HG02938 (cell line): ENCODE results near the gene PRKD2.

ENCODE experiments used
- ATAC-seq: cut with Tn5 transposase; IDR thresholded peaks from one replicate; pipeline ENCODE4 v1.9.1; 2021; ENCODE audit warnings: mild to moderate bottlenecking, moderate library complexity; ENCODE audit not compliant: unreplicated experiment

Gene PRKD2

GRCh38 chr19:46742926-46743480 lies 26.1 kb upstream of the PRKD2 start:
- no peak for ATAC-seq

GRCh38 chr19:46741447-46741846 lies 24.5 kb upstream of the PRKD2 start:
- ATAC-seq, result no peak

GRCh38 chr19:46739290-46739771 lies 22.4 kb upstream of the PRKD2 start:
- ATAC-seq, result no peak

- no peak for ATAC-seq
These were observed 20.9 kb upstream of the PRKD2 start for GRCh38 chr19:46737761-46738171.

- ATAC-seq, result no peak
These were observed 20.4 kb upstream of the PRKD2 start for GRCh38 chr19:46737298-46737654.

DNA sequence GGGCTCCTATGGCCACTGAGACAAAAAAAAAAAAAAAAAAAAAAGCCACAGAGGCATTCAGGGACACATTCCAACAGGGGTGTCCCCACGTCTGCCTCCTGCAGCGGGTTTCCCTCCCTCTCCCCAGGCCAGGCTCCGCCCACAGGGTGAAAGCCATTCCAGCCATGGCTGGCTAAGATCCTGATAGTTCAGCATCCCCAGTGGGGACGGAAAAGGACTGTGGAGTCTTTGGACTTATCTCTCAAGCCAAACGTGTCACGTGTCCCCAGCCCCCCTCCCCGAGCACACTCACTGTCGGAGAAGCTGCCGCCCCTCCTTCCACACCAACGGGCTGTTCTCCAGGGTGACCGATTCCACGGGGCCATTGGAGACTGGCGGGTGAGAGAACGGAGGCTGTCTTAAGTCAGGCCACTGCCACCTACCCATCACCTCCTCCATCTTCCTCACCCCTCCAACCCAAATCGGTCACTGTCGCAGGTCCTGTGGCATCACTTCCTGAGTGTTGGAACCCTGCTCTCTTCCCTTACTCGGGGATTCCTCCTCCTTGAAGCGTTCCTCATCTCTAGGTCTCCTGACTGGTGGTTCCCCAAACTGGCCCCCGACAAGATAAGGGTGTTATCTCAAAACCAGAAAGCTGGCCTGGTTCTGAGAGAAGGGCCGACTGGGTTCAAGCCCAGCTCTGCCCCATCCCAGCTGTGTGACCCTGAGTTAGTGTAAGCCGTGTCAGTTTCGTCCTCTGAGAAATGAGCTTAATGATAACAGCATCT lies 19.8 kb upstream of the PRKD2 start:
- no peak for ATAC-seq

DNA sequence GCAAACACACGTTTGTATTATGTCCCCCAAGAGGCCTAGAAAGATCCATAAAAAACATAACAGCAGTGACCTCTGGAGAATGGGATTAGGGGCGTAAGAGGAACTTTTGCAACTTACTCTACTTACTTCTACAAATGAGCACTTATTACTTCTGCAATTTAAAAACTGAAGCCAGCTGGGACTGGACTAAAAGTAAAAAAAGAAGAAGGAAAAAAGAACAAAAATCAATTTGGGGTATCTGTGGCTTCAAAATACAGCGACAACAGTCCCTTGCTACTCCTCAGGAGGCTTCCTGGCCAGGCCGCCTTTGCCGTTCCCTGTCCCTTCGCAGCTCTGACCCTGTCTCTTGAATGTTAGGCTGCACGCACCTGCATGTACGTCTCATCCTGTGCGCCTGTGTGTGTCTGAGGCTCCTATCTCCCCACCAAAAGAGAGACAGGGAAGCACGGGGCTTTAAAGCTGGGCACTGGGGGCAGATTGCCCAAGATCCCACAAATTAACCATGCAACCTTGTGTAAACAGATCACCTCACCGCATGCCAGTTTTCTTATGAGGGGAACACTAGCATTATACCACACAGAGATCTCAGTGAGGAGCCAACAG lies 16.9 kb upstream of the PRKD2 start:
- ATAC-seq, result no peak

- no peak for ATAC-seq
These were observed 16.2 kb upstream of the PRKD2 start for GRCh38 chr19:46732966-46733689.

DNA sequence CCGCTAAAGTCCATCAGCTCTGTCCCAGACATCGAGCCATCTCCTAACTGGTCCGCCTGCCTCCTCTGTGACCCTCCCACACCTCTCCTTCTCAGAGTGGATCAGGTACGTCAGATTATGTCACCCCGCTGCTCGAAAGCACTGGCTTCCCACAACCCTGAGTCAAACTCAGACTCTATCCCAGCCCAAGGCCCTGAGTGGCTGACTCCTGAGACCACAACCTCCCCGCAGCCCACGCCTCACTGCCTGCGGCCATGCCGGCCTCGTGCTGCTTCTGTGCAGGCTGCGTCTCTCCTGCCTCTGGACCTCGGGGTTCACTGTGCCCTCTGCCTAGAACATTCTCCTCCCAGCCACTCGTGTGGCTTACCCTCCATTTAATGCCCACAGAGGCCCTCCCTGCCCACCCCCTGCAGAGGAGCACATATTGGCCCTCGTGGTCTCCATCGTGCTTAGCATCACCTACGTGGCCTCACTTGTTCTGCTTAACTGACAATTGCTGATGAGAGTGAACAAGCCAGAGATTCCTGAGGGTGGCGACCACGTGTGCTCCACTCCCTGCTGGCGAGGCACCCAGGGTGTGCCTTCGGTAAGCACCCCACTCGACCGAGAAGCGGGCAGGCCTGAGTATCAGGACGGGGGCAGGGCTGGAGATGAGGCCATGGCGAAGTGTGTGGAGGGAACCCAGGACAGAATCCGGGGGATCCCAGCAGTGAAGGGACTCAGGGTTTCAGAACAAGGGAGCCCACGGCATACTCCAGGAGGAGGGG lies 15.4 kb upstream of the PRKD2 start:
- no peak for ATAC-seq

- no peak for ATAC-seq
These were observed 14.7 kb upstream of the PRKD2 start for GRCh38 chr19:46731584-46731983.

- no peak for ATAC-seq
These were observed 14.1 kb upstream of the PRKD2 start for GRCh38 chr19:46731007-46731501.

GRCh38 chr19:46730595-46730994 lies 13.7 kb upstream of the PRKD2 start:
- ATAC-seq, result no peak

DNA sequence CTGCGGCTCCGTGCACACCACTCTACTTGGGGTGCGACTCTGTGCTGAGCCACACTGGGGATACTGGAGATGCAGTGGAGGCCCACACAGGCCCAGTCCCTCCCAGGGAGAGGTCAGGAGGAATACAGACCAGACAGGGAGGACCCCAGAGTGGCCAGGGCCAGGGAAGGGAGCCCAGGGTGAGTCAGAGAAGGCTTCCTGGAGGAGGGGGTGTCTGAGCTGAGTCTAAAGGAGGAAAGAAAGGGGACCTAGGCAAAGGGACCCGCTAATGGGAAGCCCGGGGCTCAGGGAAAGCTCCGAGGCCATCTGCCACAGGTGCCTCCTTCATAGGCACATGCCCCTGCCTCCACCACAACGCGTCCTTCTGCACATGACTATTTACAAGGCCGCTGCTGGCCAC lies 13.3 kb upstream of the PRKD2 start:
- no peak for ATAC-seq

- ATAC-seq, result no peak
These were observed 12.8 kb upstream of the PRKD2 start for GRCh38 chr19:46729696-46730095.

GRCh38 chr19:46728693-46729339 lies 11.9 kb upstream of the PRKD2 start:
- no peak for ATAC-seq

DNA sequence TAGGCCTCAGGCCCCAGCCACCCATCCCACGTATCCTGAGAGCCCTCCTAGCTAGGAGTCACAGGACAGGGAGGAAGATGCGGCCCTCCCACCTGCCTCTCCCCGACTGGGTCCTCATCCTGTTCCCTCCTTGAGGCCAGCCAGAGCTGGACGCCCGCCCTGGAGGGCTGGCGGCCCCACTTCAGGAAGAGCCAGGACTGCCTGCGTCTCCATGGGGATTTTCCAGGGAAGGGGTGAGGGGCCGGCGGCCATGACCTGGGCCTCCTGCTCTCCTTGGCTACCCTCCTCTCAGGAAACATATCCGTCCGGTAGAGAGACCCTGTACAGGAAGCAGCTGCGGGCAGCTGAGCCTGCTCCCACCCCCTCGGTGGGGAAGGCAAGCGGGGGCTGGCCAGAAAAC lies 11.3 kb upstream of the PRKD2 start:
- ATAC-seq, result no peak

DNA sequence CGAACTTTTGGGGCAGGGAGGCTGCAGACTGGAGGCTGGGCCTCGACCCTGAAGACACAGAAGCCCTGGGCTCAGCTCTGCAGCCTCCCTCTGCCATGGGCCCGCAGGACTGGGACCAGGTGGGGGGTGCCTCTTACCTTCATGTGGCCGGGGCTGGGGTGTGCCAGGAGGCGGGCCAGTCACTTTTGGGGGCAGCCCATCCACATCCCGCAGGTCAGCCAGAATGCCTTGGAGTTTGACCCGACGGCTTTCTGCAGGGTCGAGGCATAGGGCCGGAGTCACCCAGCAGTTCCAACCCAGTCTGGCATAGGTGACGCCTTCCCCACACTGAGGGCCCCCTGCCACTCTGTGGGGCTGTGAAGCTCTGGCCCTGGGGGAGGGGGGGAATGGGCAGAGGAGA lies 10.8 kb upstream of the PRKD2 start:
- no peak for ATAC-seq

DNA sequence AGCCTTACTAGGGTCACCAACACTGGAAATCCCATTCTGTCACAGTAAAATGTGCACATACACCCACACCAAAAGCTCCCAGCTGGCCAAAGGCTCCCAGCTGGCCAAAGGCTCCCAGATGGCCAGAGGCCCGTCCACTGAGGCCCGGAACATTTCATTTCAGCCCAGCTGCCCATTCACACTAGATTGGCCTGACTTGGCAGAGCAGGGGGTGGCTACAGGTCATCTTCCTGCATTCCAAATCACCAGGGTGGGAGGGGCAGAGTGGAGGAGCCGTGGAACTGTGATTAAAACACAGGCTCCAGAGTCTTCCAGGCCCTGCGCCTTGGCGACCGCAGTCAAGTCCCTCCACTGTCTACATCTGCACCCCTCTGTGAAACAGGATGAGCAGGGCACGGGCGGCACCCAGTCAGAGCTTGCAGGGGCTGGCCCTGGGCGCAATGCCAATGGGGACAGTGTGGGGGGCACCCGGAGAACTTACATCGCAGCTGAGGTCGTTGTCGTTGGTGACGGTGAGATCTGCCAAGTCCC lies 10.1 kb upstream of the PRKD2 start:
- no peak for ATAC-seq

DNA sequence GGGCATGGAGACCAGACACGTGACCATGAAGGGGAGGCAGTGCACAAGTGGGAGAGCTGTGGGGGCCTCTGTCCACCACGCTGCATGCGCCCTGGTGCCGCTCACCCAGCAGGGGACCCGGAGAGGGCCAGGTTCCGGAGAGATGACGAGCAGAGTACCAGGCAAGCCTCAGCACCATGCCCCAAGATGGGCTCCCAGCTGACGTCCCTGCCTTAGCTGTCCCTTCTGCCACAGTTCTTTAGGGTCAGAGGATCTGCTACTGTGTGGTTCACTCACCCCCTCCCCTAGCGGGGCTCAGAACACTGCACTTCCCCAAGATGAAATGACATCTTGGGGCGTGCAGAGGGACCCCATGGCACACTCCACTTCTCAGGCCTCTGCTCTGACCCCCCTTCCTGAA lies 9.6 kb upstream of the PRKD2 start:
- ATAC-seq, result no peak

DNA sequence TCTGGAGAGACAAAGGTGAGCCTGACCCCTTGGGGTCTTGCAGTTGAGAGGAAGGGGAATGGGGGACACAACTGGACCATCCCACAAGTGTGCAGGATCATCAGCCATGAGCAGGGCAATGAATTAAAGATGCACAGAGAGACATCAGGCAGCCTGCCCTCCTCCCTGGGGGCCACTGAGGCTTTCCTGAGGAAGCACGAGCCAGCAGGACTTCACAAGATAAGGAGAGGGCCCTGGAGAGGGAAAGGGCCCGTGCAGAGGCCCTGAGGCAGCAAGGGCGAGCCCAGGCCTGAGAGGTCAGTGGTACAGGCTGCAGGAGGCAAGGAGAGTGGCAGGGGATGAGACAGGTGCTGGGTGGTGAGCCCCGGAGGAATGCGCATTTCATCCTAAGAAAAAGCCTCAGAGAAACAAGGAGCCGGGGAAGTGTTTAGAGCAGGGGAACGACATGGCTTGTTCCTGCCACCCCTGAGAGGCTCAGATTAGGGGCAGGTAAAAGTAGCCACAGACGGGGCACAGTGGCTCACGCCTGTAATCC lies 9.0 kb upstream of the PRKD2 start:
- ATAC-seq, result no peak
